A673 (cell line): ENCODE results near the gene ZSCAN10.

ENCODE experiments used
- CTCF ChIP-seq: fragments of 300-800, 200-600 bp; sonication (generic); conservative IDR thresholded peaks from 2 replicates; pipeline ENCODE4 v1.5.1; 2017; ENCODE audit warnings: low read depth, mild to moderate bottlenecking, antibody characterized with exemption, low read length, moderate library complexity, mixed read lengths
- EZH2 ChIP-seq: fragments of 200-600 bp; sonication (generic); IDR thresholded peaks from 2 replicates; pipeline ENCODE4 v1.6.1; 2017; ENCODE audit warnings: borderline replicate concordance, low read depth, mild to moderate bottlenecking, mixed read lengths, antibody characterized with exemption, low read length; ENCODE audit not compliant: poor library complexity, severe bottlenecking

DNA sequence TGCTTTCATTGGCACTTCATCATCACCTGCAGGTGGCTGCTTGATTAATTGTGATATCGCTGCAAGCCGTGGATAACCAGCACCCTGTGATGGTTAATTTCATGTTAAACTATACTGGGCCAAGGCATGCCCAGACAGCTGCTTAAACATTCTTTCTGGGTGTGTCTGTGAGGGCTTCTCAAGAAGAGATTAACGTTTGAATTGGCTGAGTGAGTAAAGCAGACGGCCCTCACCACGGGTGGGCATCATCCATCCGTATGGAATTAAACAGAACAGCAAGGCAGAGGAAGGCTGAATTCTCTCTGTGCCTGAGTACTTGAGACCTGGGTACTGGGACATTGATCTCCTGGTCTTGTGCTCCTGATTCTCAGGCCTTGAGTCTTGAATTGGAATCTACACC is 28.7 kb upstream of the ZSCAN10 start:
- TF ChIP-seq CTCF (no peak), EZH2 (no peak)
